Ishikawa (cell line): Measurements from ENCODE around the gene NKD1.

Source experiments
- CEBPB ChIP-seq: IDR thresholded peaks from 2 replicates; pipeline ENCODE4 v1.6.1; 2012
- CREB1 ChIP-seq: IDR thresholded peaks from 2 replicates; pipeline ENCODE4 v1.6.1; 2012; ENCODE audit warnings: low read depth
- EGR1 ChIP-seq: IDR thresholded peaks from 2 replicates; pipeline ENCODE4 v1.6.1; 2012
- EP300 ChIP-seq: IDR thresholded peaks from 2 replicates; pipeline ENCODE4 v1.6.1; 2012; ENCODE audit warnings: borderline replicate concordance
- FOXM1 ChIP-seq: IDR thresholded peaks from 2 replicates; pipeline ENCODE4 v1.6.1; 2012; ENCODE audit warnings: low read depth, borderline replicate concordance
- NFIC ChIP-seq: IDR thresholded peaks from 2 replicates; pipeline ENCODE4 v1.6.1; 2012
- RAD21 ChIP-seq: IDR thresholded peaks from 2 replicates; pipeline ENCODE4 v1.6.1; 2012; ENCODE audit warnings: low read depth
- TAF1 ChIP-seq: IDR thresholded peaks from 2 replicates; pipeline ENCODE4 v1.6.1; 2012; ENCODE audit warnings: low read depth, mild to moderate bottlenecking
- TCF12 ChIP-seq: IDR thresholded peaks from 2 replicates; pipeline ENCODE4 v1.6.1; 2012; ENCODE audit warnings: low read depth
- TEAD4 ChIP-seq: IDR thresholded peaks from 2 replicates; pipeline ENCODE4 v1.6.1; 2012
- YY1 ChIP-seq: IDR thresholded peaks from 2 replicates; pipeline ENCODE4 v1.6.1; 2012; ENCODE audit warnings: low read depth
- ZBTB7A ChIP-seq: IDR thresholded peaks from 2 replicates; pipeline ENCODE4 v1.6.1; 2012; ENCODE audit warnings: low read depth
- TF ChIP-seq, protein P1 (sequence below): IDR thresholded peaks from 2 replicates; pipeline ENCODE4 v1.6.1; 2012
- TF ChIP-seq, protein P2 (sequence below): IDR thresholded peaks from 2 replicates; pipeline ENCODE4 v1.6.1; 2012; ENCODE audit warnings: low read depth, mild to moderate bottlenecking
- TF ChIP-seq, protein P3 (sequence below): IDR thresholded peaks from 2 replicates; pipeline ENCODE4 v1.6.1; 2012

The NKD1 gene

DNA sequence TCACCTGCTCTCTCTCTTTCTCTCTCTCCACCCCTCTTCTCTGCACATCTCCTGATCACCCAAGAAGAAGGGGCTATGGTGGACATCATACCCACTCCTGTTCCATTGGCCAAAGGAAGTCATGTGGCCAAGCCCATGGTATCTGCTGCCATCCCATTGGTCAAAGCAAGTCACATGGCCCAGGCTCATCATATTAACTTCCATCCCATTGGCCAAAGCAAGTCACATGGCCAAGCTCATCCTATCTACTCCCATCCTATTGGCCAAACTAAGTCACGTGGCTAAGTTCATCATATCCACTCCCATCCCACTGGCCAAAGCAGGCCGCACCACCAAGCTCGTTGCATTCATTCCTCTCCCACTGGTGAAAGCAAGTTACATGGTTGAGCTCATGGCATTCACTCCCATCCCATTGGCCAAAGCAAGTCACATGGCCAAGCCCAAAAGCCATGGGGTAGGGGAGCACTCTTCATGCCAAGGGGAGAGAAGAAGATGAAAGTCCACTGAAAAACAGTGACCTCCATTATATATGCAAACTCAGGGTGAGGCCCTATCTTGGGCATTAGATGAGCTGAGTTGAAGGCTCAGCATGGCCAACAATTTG lies 103.7 kb downstream of the NKD1 start:
- no peak for TF ChIP-seq YY1
- TF ChIP-seq TEAD4: no peak
- TF ChIP-seq, protein P1, sequence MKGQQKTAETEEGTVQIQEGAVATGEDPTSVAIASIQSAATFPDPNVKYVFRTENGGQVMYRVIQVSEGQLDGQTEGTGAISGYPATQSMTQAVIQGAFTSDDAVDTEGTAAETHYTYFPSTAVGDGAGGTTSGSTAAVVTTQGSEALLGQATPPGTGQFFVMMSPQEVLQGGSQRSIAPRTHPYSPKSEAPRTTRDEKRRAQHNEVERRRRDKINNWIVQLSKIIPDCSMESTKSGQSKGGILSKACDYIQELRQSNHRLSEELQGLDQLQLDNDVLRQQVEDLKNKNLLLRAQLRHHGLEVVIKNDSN: peak; percentile 77

DNA sequence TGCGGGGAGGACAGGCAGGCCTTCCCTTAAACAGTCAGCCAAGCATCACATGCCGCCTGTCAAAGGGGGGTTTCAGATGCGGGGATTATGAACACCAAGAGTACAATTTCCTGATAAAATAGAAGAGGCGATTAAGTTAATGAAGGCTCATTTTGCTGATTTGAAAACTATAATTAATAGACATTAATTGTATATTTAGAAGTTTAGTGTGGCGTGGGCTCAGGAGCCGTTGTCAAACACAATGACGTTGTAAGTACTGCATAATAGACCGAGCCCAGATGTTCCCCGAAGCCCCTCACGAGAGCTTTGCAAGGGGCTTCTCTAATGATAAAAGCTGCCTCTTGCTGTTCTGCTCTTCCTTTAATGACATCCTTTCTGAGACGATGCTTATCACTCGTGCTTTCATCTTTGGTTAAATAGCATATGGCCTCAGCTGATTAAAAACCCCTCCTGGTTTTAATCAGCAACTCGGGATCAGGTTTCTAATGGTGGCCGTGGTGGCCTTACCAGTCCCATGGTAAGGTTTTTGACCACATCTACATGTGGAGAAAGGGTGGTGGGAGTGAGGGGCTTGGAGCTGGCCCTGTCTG lies 104.7 kb downstream of the NKD1 start:
- TF ChIP-seq YY1: no peak
- TF ChIP-seq NFIC: no peak
- TF ChIP-seq RAD21: no peak
- TF ChIP-seq FOXM1: no peak
- TF ChIP-seq, protein P2, sequence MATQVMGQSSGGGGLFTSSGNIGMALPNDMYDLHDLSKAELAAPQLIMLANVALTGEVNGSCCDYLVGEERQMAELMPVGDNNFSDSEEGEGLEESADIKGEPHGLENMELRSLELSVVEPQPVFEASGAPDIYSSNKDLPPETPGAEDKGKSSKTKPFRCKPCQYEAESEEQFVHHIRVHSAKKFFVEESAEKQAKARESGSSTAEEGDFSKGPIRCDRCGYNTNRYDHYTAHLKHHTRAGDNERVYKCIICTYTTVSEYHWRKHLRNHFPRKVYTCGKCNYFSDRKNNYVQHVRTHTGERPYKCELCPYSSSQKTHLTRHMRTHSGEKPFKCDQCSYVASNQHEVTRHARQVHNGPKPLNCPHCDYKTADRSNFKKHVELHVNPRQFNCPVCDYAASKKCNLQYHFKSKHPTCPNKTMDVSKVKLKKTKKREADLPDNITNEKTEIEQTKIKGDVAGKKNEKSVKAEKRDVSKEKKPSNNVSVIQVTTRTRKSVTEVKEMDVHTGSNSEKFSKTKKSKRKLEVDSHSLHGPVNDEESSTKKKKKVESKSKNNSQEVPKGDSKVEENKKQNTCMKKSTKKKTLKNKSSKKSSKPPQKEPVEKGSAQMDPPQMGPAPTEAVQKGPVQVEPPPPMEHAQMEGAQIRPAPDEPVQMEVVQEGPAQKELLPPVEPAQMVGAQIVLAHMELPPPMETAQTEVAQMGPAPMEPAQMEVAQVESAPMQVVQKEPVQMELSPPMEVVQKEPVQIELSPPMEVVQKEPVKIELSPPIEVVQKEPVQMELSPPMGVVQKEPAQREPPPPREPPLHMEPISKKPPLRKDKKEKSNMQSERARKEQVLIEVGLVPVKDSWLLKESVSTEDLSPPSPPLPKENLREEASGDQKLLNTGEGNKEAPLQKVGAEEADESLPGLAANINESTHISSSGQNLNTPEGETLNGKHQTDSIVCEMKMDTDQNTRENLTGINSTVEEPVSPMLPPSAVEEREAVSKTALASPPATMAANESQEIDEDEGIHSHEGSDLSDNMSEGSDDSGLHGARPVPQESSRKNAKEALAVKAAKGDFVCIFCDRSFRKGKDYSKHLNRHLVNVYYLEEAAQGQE: no peak
- TF ChIP-seq ZBTB7A: no peak
- no peak for TF ChIP-seq TAF1
- no peak for TF ChIP-seq CEBPB
- no peak for TF ChIP-seq EGR1
- TF ChIP-seq TCF12: no peak
- no peak for TF ChIP-seq TEAD4
- TF ChIP-seq, protein P1: no peak
- TF ChIP-seq EP300: no peak
- TF ChIP-seq, protein P3, sequence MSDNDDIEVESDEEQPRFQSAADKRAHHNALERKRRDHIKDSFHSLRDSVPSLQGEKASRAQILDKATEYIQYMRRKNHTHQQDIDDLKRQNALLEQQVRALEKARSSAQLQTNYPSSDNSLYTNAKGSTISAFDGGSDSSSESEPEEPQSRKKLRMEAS: no peak
- TF ChIP-seq CREB1: no peak

DNA sequence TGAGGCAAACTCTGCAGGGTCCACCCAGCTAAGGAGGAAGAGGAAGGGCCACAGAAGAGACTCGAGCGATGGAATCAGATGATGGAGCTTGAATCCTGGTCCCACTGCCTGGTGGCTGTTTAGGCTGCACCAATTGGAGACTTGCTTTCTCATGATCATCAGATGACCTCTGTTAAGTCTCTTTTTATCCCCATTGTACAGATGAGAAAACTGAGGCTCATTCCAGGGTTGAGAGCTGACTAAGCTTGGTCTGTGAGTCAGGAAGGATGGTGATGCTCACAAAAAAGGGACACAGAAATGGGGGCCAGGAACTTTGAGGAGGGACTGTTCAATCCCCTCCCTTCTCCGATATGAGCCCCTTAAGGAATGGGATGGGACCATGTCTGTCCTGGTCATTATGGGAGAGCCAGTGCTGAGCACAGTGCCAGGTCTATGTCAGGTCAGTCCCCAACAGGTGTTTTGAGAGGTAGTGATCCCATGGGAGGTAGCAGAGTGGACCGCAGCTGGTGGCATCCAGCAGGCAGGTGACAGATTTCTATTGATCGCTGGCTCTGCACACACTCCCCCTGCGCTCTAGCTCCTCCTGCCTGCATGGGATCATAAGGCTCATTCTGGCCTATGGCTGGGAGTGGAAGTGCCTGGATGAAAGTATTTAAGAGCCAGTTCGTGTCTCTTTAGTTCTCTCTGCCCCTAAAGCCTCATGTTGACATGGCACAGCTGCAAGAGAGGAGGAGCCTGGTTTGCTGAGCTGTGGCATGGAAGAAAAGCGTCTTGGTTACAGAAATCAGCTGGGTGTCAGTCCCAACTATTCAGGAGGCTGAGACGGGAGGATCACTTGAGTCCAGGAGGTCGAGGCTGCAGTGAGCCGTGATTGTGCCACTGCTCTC lies 105.7 kb downstream of the NKD1 start:
- TF ChIP-seq, protein P2: no peak
- TF ChIP-seq YY1: no peak
- TF ChIP-seq TCF12: no peak
- no peak for TF ChIP-seq TEAD4
- TF ChIP-seq RAD21: no peak
- no peak for TF ChIP-seq EGR1
- TF ChIP-seq, protein P3: no peak
- TF ChIP-seq TAF1: no peak
- TF ChIP-seq, protein P1: no peak
- no peak for TF ChIP-seq EP300
- TF ChIP-seq CREB1: no peak
- TF ChIP-seq FOXM1: no peak
- TF ChIP-seq NFIC: no peak
- TF ChIP-seq ZBTB7A: no peak
- no peak for TF ChIP-seq CEBPB

DNA sequence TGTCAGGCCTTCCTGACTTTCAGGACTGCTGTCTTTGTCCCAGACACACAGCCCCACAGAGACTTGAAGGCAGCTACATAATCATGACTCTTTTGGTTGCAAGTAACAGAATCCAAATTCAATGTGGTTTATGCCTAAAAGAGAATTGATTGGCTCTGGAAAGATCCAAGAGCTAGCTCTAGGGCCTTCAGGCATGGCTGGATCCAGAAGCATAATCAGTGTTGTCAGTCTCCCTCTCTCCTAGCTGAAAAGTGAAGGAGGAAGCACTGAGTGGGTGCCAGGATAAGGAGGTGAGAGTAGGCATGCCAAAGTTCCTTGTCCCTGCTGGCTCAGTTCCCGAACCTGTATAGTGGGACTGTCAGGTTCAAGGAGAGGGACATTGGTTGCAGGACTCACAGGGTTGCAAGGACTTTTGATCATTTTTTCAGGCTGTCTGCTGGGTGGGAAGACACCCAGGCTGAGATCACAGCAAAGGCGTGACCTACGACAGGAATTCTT lies 107.4 kb downstream of the NKD1 start:
- TF ChIP-seq, protein P2: no peak
- TF ChIP-seq CEBPB: no peak
- TF ChIP-seq TCF12: no peak
- TF ChIP-seq FOXM1: no peak
- TF ChIP-seq, protein P1: no peak
- TF ChIP-seq TAF1: no peak
- TF ChIP-seq, protein P3: no peak
- no peak for TF ChIP-seq YY1
- TF ChIP-seq CREB1: no peak
- TF ChIP-seq NFIC: no peak
